HG02970 (cell line): ENCODE results near the gene SPACA7.
"Not testable (repeated sequence)": the region's sequence is repeated elsewhere in the genome, so short reads cannot be mapped to it uniquely, and the experiment has no call there.

ENCODE experiments used
- ATAC-seq: cut with Tn5 transposase; IDR thresholded peaks from one replicate; pipeline ENCODE4 v1.9.1; 2021; ENCODE audit warnings: mild to moderate bottlenecking, moderate library complexity, moderate number of reproducible peaks; ENCODE audit not compliant: unreplicated experiment, low FRiP score

The SPACA7 gene

DNA sequence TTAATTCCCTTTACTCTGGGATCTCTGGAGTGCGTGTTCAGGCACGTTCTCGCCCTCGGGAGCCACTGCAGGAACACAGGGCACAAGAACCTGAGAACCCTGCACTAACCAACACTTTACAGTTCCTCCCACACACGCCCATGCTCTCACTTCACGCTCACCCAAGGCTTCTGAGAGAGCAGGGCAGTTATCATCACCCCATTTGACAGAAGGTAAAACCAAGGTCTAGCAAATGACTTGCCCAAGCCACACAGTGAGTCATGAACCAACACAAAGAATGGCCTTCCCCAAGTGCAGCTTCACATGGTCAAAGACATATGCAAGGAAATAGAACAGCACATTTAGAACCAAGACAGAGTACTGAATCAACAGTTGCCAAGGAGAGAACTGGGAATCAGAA lies 22.2 kb downstream of the SPACA7 start:
- ATAC-seq, result not testable (repeated sequence)

DNA sequence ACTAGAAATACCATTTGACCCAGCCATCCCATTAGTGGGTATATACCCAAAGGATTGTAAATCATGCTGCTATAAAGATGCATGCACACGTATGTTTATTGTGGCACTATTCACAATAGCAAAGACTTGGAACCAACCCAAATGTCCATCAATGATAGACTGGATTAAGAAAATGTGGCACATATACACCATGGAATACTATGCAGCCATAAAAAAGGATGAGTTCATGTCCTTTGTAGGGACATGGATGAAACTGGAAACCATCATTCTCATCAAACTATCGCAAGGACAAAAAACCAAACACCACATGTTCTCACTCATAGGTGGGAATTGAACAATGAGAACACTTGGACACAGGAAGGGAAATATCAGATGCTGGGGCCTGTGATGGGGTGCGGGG lies 33.7 kb downstream of the SPACA7 start:
- not testable (repeated sequence) for ATAC-seq

DNA sequence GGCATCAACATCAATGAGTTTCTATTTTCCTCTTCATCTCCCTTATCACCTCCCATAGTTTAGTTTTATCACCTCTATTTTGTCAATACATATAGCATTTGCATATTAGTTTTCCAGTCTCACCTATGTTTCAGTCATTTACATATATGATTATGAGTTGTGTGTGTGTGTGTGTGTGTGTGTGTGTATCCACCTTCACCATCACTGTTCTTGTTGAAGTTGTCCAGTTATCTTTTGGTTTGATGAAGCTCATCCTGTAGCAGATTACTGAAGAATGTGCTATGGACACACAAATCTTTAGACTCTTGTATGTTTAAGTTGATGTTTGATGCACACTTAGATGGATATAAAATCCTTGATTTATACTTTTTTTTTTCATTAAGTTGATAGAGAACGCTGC lies 40.5 kb downstream of the SPACA7 start:
- ATAC-seq, result no peak

DNA sequence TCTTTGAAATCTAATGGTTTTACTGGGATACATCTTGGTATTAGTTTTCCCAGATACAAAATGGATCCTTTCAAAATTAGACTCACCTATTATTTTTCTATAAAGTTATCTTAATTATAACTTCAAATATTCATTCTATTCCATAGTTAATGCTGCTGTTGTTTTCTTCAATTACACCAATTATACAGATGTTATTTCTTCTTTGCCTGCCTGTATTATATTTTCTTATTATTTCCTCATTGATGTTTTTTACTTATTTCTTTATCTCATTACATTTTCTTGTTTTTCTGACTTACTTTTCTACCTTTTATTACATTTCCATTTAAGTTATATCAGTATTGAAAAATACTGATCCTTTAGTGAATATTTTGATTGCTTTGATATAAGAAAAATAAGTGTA lies 40.9 kb downstream of the SPACA7 start:
- no peak for ATAC-seq

DNA sequence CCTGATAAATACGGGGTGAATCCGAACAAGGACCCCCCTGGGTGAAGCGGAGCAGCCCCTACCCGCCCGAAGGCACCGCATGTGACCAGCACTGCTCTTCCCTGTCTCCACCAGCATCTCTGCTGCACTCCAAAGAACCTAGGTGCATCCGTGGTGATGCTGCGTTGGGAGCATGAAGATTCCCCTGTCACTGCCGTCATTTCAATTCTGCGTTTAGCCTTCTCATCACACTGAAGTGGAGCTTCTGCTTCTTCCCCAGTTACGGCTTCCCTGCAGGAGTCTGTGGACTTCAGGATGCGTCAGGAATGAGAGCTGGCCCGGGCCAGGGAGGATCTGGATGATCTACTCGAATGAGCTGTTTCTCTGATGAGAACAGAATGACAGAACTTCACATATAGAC lies 47.9 kb downstream of the SPACA7 start:
- no peak for ATAC-seq

DNA sequence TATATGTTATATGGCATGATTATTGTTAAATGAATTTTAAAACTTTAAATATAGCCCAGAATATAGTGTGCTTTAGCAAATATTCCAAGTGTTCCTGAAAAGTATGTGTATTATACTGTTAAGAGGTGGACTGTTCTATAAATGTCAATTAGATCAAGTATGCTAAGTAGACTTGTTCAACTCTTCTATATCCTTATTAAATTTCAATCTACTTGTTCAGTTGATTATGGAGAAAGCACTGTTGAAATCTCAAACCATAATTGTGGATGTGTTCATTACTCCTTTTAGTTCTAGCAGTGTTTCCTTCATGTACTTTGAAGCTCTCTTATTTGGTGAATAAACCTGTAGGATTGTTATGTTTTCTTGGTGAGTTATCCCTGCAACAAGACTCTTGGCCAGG lies 52.5 kb downstream of the SPACA7 start:
- no peak for ATAC-seq

DNA sequence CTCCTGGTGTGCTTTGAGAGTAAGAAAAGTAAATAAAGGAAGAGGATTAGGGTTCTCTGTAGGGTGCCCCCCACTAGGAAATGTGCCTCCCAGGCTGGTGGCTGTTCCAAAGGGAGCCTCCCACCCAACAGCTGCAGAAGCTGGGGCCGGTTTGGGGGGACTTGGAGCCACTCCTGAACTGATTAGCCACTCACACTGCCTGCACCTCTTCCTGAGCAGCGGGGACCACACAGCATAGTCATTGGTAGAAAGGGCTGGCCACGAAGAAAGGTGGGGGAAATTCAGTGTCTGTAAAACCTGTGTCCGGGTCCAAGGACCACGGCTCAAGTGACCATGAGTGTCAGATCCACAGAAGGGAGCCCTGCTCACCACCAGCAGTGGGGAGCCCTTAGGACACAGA lies 55.6 kb downstream of the SPACA7 start:
- ATAC-seq, result no peak

DNA sequence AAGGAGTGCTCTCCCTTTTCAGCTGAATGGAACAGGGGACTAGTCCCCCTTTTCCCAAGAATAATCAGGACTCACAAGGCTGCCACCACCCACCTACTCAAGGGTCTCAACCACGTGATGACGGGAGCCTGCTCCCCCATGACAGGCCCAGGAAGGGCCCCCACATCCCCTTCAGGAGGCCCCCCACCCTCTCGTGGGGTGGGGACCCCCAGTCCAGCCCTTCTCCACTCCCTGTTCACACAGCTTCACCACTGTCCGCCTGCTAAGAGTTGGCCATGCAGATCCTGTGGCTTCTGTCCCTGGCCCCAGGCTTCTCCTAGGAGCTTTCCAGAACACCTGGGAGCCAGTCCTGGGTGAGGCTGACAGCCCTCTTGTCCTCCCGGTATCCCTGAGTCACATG lies 56.6 kb downstream of the SPACA7 start:
- ATAC-seq, result not testable (repeated sequence)

DNA sequence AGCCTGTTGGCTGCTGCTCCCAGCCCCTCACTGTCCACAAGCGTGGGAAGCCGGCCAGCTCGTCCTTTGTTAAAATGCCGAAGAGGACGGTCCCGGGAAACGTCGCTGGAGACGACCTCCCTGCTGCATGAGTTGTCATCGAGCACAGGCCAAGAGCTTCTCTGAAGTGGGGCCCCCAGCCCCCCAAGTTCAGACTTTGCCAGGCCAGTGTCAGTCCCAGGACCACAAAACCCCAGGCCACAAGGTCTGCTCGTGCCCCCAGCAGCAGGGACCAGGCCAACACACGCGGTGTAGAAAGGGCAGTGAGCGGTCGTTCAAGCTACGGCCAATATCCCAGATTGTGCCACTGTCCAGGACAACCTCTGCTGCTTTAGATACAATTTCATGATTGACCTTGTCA lies 57.4 kb downstream of the SPACA7 start:
- not testable (repeated sequence) for ATAC-seq

DNA sequence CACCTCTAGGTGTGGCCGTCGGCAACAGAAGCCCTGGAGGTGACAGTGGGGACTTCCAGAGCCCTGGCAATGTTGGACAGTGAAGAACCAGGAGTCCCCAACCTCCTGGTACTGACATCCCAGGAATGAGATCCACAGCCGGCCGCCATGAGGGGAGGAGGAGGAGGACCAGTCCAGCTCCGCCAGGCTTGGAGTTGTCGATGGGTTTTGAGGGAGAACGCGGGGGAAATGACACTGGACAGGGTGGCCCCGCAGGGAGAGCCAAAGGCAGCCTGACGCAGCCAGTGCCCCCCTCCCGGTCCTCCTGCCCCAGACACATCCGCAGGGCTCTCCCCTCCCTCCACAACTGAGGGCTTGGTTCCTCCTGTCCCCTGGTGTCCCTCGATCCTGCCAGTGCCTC lies 57.9 kb downstream of the SPACA7 start:
- ATAC-seq, result no peak

DNA sequence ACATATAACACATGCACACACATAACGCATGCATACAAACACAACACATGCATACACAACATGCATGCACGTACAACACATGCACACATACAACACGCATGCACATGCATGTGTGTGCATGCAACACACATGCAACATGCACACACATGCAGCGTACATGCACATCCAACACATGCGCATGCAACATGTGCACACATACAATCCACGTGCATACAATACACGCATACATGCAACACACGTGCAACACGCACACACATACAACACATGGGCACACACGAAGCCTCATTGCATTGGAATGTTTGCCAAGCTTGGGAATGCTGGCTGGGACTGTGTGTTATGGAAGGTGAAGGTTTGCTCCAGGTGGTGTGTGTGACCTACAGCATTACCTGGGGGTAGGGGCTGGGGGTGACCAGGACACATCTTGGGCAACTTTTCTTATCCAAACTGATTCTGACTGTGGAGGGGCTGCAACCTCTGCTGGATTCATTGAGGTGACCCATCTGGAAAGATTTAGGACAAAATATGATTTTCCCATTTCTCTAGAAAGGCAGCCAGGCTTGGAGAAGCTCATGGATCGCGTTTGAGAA lies 58.9 kb downstream of the SPACA7 start:
- no peak for ATAC-seq

DNA sequence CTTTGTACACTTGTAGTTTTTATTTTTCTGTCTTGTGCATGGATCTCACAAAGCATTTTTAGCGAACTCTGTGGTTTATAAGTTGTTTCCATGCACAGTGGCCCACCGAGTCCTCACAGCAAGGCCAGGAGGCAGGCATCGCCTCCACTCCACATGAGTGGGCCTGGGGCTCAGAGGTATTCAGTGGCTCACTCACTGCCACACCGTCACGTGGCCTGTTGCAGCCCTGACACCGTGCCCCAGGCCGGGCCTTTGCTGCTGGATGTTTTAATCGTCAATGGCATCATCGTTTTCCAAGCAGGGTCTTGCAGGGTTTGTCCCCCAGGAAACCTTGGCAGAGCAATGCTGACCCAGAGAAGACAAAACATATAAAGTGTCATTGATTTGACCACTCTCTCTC lies 59.8 kb downstream of the SPACA7 start:
- ATAC-seq, result no peak

DNA sequence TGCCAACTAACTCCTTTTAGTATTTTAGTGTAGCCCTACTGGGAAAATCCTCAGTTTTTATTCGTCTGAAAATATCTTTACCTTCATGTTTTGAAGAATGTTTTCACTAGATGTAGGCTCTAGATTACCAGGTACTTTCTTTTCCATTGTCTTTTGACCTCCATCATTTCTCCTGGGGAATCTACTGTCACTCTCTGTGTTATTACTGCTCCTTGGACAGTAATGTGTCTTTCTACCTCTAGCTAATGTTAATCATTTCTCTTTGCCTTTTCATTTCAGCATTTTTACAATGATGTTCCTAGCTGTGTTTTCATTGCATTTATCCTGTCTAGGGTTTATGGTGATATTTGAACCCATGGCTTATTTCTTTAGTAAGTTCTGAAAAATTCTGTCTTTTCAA lies 61.9 kb downstream of the SPACA7 start:
- ATAC-seq, result no peak

DNA sequence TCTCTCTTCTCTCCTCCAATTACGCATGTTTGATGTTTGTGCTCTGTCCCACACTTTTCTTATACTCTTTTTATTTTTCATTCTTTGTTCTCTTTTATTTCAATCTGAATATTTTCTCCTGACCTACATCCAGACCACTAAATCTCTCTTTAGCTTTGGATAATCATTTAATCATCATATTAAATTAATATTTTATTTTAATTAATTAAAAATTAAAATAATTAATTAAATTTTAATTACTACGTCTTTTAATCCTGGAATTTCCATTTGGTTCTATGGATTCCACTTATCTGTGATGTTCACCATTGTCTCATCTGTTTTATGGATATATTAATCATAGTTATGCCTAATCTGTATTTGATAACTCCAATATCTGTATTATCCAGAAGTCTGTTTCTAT lies 62.4 kb downstream of the SPACA7 start:
- ATAC-seq, result no peak

DNA sequence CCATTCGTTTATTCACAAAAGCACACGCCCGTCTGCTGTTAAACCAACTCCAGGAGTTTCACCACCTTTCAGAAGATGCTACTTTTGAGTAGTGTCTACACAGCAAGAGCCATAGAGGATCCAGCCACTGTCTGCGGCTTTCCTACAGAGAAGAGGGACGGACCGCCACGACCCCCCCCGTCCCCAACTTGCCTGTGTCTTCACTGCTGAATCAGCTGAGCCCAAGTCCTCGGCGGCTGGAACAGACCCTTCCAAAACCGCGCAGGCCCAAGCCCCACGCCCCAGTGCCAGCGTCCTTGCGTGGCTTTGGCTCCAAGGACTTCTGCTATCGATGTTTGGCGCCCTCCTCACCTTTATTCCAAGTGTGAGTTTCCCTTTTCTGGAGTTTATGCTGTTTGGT lies 65.1 kb downstream of the SPACA7 start:
- no peak for ATAC-seq

DNA sequence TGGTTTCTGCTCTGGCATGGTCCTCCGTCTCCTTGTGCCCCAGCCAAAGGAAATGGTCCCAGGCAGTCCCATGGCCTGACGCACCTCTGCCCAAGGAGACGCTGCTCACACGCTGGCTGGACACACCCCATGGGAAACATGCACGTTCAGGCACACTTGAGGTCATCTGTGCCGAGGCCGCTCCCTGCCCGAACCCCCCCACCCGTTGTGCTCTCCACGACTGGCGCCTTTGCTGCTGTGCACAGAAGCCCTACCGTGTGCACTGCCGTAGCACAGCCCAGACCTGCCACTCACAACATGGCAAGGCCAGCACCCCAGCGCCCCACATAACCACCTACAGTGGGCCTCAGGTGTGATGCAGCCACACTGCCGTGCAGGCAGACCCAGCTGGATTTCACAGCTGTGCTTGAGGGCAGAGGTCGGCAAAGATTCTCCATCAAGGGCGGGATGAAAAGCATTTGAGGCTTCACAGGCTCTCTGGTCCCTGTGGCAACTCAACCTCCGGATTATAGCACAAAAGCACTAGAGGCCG lies 65.7 kb downstream of the SPACA7 start:
- ATAC-seq, result no peak

DNA sequence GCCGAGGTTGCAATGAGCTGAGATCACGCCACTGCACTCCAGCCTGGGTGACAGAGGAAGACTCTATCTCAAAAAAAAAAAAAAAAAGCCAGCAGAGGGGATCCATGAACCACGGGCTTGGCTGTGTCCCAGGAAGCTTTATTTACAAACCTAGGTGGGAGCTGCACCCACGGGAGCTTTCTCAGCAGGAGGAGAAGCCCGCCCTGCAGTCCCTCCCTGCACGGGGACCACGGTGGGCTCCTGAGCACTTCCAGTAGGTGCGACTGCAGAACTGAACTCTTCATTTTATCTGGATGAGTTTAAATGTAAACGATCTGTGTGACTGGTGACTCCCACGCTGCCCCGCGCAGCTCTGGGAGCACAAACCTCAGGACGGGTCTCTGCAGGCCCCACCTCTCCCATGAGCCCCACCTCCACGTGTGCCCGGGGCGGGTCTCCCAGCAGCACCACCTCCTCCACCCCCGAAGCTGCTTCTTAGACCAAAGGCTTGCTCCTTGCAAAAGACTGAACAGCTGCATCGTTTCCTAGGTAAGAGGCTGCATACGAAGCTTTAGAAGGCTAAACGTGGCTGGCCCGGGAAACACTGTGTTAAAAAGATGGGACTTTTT lies 66.4 kb downstream of the SPACA7 start:
- ATAC-seq, result no peak

DNA sequence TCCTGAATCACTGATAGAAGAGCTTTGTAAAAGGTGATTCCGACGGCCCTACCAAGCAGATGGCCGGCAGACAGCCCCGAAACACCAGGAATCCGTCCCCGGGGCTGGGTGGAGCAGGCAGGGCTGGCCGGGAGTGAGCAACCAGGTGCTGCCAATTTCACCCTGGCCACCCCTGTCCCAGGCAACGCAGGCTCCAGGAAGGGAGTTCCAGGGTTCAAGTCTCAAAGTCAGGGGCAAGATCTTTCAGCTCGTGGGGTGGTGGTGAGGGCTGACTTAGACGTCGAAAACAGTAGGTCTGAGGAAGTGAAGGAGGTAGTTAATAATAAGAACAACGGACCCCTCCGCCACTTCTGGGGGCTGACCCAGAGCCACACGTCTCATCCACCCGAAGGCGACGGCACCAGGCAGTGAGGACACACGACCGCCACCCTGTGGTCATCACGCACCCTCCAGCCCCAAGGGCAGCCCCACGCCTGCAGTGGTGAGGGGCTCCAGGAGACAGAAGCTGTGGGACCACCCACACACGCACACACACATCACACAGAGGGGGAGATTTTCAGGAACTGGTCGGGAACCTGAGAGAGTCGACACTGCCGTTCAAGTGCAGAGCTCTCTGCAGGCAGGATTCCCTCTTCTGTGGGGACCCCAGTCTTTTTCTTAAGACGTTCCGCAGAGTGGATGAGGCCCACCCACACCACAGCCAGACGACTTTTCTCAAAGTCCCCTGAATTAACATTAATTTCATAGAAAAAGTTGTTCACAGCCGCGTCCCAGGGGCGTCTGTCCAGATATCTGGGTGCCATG lies 67.2 kb downstream of the SPACA7 start:
- ATAC-seq, result no peak

DNA sequence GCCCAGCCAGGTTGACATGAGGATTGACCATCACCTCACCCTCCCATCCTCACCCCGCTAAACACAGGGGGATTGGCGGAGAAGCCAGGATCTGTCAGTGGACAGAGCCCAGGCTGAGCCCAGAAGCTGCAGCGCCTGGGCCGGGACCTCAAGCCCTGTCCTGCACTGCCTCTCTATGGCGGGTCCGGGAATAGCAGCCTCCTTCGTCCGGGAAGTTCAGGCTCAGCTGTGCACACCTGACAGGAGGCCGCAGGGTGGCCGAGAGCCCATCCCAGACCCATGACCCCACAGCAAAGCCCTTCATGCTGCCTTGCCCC lies 67.8 kb downstream of the SPACA7 start:
- no peak for ATAC-seq

DNA sequence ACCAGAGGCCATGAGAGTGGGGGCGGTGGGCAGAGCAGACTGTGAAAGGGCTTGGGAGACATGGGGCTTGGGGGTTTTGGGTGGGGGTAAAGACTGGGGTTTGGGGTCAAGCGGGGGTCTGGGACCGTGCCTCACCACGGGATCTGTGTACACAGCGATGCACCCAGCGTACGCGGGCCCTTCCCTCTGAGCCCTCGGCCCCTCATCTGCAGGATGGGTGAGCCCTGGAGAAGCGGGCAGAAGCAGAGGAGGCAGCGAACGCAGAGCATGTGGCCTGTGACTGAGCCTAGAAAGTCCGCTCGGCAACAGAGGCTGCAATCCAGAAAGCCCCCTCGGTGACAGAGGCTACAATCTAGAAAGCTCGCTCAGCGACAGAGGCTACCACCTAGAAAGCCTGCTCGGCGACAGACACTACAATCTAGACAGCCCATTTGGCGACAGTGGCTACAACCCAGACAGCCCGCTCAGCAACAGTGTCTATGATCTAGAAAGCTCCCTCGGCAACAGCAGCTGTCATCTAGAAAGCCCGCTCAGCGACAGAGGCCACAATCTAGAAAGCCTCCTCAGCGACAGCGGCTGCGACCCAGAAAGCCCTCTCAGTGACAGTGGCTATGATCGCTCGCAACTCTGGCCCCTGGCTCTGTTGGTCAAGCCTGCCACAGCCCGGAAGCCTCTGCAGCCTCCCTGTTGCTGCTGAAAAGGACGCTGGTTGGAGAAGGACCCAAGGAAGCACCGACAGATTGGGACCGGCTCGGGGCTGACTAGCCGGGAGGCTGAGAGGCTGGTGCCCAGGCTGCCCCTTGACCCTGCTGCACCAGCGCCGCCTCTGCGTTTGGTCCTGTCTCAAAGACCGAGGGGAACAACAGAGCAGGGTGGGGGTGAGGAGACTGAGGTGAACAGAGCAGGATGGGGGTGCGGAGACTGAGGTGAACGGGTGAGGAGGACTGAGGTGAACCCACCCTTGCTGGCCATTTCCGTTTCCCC lies 68.6 kb downstream of the SPACA7 start:
- no peak for ATAC-seq
